Right lobe of liver (tissue), 4 donors: ENCODE results near the gene SPC24.

Experiments used
- CTCF ChIP-seq, 4 donors: fragments of 200-600 bp in 3 of 4; fragments of 450-650 bp in 1 of 4; IDR thresholded peaks; one replicate each; pipeline versions ENCODE4 v1.5.1 to v1.8.0; 2016 to 2022; ENCODE audit warnings: antibody characterized with exemption in 4 of 4, mild to moderate bottlenecking in 2 of 4
- POLR2A ChIP-seq: fragments of 450-650 bp; IDR thresholded peaks from one replicate; pipeline ENCODE4 v1.6.1; 2017; ENCODE audit warnings: antibody characterized with exemption, mild to moderate bottlenecking
- donor health status: DM: no; HTN: no; CAD: no.
- donor health status: DM: no; HTN: no; CAD: no.
- donor health status: DM: no; HTN: yes; CAD: no.

- TF ChIP-seq POLR2A (no peak), CTCF (IDR thresholded peaks at IDR 0.05) (peak; percentile 65 to 81 (median 72))
Observed at GRCh38 chr19:11125994-11126685, 29.4 kb downstream of the SPC24 start.
